ENCODE data around the gene FRAT1. TPM values are rescaled to one million over a fixed set of nuclear protein-coding genes. Genes with fewer than 3 reads are reported as not detected.
A peak's percentile ranks its signal among the peaks of the same experiment; 100 is the strongest.

The FRAT1 gene
- total RNA-seq, 2 donors from 2014 or later: 3.0 to 6.5 TPM

DNA sequence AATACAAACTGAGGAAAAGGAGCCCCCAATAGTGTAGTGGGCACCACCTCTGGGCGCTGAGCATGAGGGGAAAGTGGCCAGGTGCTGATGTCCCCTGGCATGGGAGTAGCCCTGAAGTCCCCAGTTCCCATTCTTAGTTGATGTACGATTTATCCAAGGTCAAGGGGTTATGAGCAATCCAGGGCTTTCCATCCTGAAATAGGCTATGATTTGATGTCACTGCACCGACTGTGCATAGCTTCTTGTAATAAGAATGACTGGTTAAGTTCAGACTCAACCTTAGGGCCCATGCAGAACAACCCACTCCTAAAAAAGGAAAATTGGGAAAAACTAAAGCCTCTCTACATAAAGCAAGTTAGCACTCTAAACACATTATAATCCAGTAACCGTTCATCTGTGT is 4.4 kb downstream of the FRAT1 start:
- peaks cover 41% of the 10 kb centered on the region for H3K4me1 ChIP-seq
- H3K9me3 ChIP-seq: no peaks in the 10 kb centered on the region
- H3K27me3 ChIP-seq: no peaks in the 10 kb centered on the region
- no peak overlapping the region for H3K4me3 ChIP-seq
- ATAC-seq (no peak), DNase-seq (no peak)
- H3K36me3 ChIP-seq (replicated peaks in 1 of 2; ENCODE audit: insufficient read depth in 1 of 2, low read depth in 2 of 2): no peaks in the 10 kb centered on the region
- TF ChIP-seq POLR2A (IDR thresholded peaks at IDR 0.05): no peak
- TF ChIP-seq, protein P1, sequence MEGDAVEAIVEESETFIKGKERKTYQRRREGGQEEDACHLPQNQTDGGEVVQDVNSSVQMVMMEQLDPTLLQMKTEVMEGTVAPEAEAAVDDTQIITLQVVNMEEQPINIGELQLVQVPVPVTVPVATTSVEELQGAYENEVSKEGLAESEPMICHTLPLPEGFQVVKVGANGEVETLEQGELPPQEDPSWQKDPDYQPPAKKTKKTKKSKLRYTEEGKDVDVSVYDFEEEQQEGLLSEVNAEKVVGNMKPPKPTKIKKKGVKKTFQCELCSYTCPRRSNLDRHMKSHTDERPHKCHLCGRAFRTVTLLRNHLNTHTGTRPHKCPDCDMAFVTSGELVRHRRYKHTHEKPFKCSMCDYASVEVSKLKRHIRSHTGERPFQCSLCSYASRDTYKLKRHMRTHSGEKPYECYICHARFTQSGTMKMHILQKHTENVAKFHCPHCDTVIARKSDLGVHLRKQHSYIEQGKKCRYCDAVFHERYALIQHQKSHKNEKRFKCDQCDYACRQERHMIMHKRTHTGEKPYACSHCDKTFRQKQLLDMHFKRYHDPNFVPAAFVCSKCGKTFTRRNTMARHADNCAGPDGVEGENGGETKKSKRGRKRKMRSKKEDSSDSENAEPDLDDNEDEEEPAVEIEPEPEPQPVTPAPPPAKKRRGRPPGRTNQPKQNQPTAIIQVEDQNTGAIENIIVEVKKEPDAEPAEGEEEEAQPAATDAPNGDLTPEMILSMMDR (IDR thresholded peaks at IDR 0.05): no peak
- intact Hi-C loops (cut with DNase I): no loop called here
- 51 to 64% methylated on average over 4 of the region's 4 CpGs for WGBS, 2 donors
- H3K27ac ChIP-seq: no peak overlapping the region

DNA sequence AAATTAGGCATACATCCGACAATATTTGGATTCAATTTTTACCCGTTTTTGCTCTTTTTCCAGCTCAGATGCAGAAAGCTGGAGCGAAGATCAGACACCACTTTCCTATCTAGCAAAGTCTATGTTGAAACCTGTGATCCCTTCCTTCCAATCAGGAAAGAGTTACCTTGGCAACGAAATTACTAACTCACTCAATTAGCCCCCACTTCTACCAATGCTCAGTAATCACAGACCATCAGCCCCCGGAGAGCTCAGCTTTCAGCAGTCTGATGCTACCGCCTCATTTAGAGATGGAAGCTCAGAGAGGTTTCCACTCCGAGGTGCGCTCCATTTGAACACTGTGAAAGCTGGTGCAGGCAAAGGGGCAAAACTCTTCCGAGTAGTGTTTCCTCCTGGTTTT is 6.7 kb downstream of the FRAT1 start:
- intact Hi-C loops (cut with DNase I): no loop called here
- 84% methylated on average over 9 of the region's 9 CpGs for WGBS, 2 donors
- Histone ChIP-seq H3K27ac (no peak overlapping the region), H3K9me3 (no peaks in the 10 kb centered on the region), H3K4me3 (no peak overlapping the region), H3K4me1 (peaks cover 52% of the 10 kb centered on the region), H3K36me3 (replicated peaks in 1 of 2; ENCODE audit: insufficient read depth in 1 of 2, low read depth in 2 of 2) (no peaks in the 10 kb centered on the region), H3K27me3 (no peaks in the 10 kb centered on the region)
- TF ChIP-seq, protein P1 (IDR thresholded peaks at IDR 0.05): no peak
- no peak for TF ChIP-seq POLR2A (IDR thresholded peaks at IDR 0.05)
- DNase-seq (no peak), ATAC-seq (no peak)

DNA sequence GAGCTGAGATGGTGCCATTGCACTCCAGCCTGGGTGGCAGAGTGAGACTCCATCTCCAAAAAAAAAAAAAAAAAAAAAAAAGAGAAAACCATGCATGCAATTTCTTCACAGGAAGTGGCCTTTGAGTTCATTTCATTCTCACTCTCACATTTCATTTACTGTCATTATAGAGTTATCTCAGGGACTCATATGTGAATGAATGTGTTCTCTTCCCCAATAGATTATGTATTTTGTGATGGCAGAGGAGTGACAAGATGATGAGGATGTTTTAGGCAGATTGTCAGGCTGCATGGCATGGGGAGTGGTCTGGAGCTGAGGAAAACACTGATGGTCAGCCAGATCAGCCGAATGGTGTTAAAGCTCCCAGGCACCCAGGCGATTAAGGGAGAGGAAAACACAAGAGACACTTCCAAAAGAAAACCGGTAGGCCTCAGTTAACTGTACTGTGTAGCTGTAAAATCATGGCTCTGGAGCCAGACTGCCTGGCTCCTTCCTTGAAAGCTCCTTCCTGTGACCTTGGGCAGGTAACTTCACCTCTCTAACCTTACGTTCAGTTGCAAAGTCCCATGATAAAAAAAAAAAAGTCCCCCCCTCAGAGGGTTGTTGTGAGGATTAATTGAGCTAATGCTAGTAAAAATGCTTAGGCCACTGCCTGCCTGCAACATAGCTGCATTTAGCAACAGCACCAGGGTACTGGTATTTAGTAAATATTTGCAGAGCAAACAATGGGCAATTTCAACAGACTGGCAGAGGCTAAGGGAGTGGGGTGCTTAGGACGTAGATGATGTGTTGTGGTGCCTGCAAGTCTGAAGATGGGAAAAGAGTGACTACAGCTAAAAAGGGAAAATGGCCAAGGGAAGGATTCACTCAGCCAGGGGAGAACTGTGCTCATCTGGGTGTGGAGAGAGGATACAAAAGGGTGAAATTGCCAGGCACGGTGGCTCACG is 8.6 kb downstream of the FRAT1 start:
- no peak overlapping the region for H3K4me3 ChIP-seq
- H3K36me3 ChIP-seq (replicated peaks in 1 of 2; ENCODE audit: insufficient read depth in 1 of 2, low read depth in 2 of 2): no peaks in the 10 kb centered on the region
- intact Hi-C loops (cut with DNase I): no loop called here
- TF ChIP-seq POLR2A (IDR thresholded peaks at IDR 0.05): peak in 1 of 3 donors; percentile 17
- TF ChIP-seq, protein P1 (IDR thresholded peaks at IDR 0.05): no peak
- no peaks in the 10 kb centered on the region for H3K9me3 ChIP-seq
- no peaks in the 10 kb centered on the region for H3K27me3 ChIP-seq
- peaks cover 58% of the 10 kb centered on the region for H3K4me1 ChIP-seq
- WGBS, 2 donors: 25 to 30% methylated on average over 7 of the region's 7 CpGs
- ATAC-seq (peak; percentile 75), DNase-seq (peak; percentile 27 to 57 (median 54))
- H3K27ac ChIP-seq: peak overlapping the region; percentile 53 to 72 (median 65)

DNA sequence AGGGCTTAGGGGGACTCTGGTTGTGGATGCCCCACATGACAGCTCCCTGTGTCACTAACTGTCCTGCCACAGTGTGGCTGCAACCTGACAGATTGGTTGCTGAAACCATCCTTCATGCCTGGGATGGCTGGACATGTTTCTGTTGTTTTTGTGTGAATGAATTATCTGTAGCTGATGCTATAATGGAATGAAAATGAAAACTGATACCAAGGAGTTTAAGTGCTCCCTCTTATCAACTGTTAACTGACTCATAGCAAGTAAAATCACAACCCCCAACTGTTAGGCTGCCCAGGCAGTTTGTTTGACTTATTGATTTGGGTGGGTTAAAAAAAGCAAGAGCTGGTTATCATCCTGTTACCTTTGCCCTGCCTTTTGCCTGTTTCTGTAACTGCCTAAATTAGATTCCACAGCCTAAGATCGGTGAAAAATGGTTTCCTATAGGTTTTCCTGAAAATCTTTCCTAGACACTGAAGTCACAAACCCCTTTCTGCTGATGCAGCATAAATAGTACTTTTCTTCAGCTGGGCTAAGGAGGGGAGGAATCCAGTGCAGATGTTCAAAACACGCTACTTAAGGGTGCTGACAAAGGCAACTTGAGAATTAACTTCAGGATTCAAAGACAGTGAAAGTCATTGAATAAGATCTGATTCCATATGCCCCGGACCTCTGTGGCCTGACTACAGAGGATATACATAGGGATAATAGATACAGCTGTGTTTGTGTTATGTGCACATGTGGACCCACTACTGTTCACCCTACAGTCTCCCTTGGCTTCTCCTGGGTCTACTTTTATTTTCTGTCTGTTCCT is 9.8 kb downstream of the FRAT1 start:
- H3K9me3 ChIP-seq: no peaks in the 10 kb centered on the region
- TF ChIP-seq, protein P1 (IDR thresholded peaks at IDR 0.05): peak in 1 of 7 experiments; percentile 3
- no peak for TF ChIP-seq POLR2A (IDR thresholded peaks at IDR 0.05)
- no peak overlapping the region for H3K4me3 ChIP-seq
- ATAC-seq (peak; percentile 58), DNase-seq (peak; percentile 31 to 60 (median 42))
- peak overlapping the region; percentile 53 to 72 (median 65) for H3K27ac ChIP-seq
- WGBS, 2 donors: 29 to 40% methylated on average over 3 of the region's 3 CpGs
- no peaks in the 10 kb centered on the region for H3K27me3 ChIP-seq
- intact Hi-C loops (cut with DNase I): no loop called here
- peaks cover 59% of the 10 kb centered on the region for H3K4me1 ChIP-seq
- no peaks in the 10 kb centered on the region for H3K36me3 ChIP-seq (replicated peaks in 1 of 2; ENCODE audit: insufficient read depth in 1 of 2, low read depth in 2 of 2)

Data from body of pancreas (tissue), 4 donors.